Subcutaneous abdominal adipose tissue (tissue), 5 donors: ENCODE measurements around the gene ARL4A.

Experiments
- H3K27ac ChIP-seq: one replicate; pipeline ENCODE4 v1.7.0; 2013; ENCODE audit warnings: low read depth, mild to moderate bottlenecking, inconsistent platforms, low read length, moderate library complexity
- H3K27me3 ChIP-seq, 5 donors: one replicate each; pipeline ENCODE4 v1.7.0; 2013; ENCODE audit warnings: low read length in 5 of 5, inconsistent platforms in 1 of 5; ENCODE audit not compliant: control insufficient read depth in 5 of 5, insufficient read depth in 4 of 5
- H3K36me3 ChIP-seq, 5 donors: one replicate each; pipeline ENCODE4 v1.7.0; 2013; ENCODE audit warnings: low read length in 5 of 5; ENCODE audit not compliant: control insufficient read depth in 5 of 5, insufficient read depth in 5 of 5
- H3K4me1 ChIP-seq, 5 donors: one replicate each; pipeline ENCODE4 v1.7.0; 2013; ENCODE audit warnings: low read length in 5 of 5, mild to moderate bottlenecking in 3 of 5, moderate library complexity in 1 of 5; ENCODE audit not compliant: control insufficient read depth in 5 of 5, insufficient read depth in 5 of 5
- H3K4me3 ChIP-seq, 5 donors: one replicate each; pipeline ENCODE4 v1.7.0; 2013; ENCODE audit warnings: low read length in 5 of 5, low read depth in 1 of 5
- H3K9ac ChIP-seq, 5 donors: one replicate each; pipeline ENCODE4 v1.7.0; 2013; ENCODE audit warnings: low read length in 5 of 5, mild to moderate bottlenecking in 4 of 5, moderate library complexity in 3 of 5
- H3K9me3 ChIP-seq, 5 donors: one replicate each; pipeline ENCODE4 v1.7.0; 2013; ENCODE audit warnings: low read length in 5 of 5; ENCODE audit not compliant: control insufficient read depth in 5 of 5
- donor health status: healthy.
- donor health status: healthy.
- donor health status: healthy.
- donor health status: healthy.
- donor health status: healthy.

Gene ARL4A

DNA sequence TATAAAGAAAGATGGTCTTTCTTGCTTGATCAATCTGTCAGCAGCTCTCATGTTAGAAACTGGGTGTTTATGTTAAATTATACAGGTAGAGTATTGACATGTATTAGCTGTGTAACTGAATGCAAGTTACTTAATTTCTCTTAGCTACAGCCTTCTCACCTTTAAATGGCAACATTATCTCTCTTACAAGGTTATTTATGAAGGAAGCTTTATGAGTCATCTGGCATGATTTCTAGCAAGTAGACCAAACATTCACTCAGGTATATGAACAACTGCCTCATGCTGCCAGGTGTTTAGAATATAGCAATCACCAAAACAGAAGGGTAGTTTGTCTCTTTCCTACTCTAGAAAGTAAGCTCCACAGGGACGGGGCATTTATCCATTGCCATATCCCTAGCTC lies 8.5 kb downstream of the ARL4A start:
- Histone ChIP-seq H3K27me3 (no peaks in the 10 kb centered on the region), H3K4me1 (peaks cover 0 to under 1% (median 0%) of the 10 kb centered on the region in 5 donors), H3K36me3 (no peaks in the 10 kb centered on the region), H3K9me3 (peaks cover 0 to 1% (median 0%) of the 10 kb centered on the region in 5 donors), H3K4me3 (no peak overlapping the region), H3K9ac (no peak overlapping the region), H3K27ac (no peak overlapping the region)

- no peaks in the 10 kb centered on the region for H3K4me1 ChIP-seq
- no peak overlapping the region for H3K4me3 ChIP-seq
- H3K9ac ChIP-seq: no peak overlapping the region
- H3K36me3 ChIP-seq: no peaks in the 10 kb centered on the region
- no peak overlapping the region for H3K27ac ChIP-seq
- H3K9me3 ChIP-seq: peaks cover 0 to 9% (median 0%) of the 10 kb centered on the region in 5 donors
- H3K27me3 ChIP-seq: no peaks in the 10 kb centered on the region
These were observed 11.9 kb downstream of the ARL4A start for GRCh38 chr7:12699299-12699698.

GRCh38 chr7:12701433-12701832 lies 14.0 kb downstream of the ARL4A start:
- H3K4me1 ChIP-seq: no peaks in the 10 kb centered on the region
- H3K9ac ChIP-seq: no peak overlapping the region
- peaks cover 0 to 9% (median 0%) of the 10 kb centered on the region in 5 donors for H3K9me3 ChIP-seq
- H3K27me3 ChIP-seq: no peaks in the 10 kb centered on the region
- H3K36me3 ChIP-seq: no peaks in the 10 kb centered on the region
- H3K27ac ChIP-seq: no peak overlapping the region
- H3K4me3 ChIP-seq: no peak overlapping the region

GRCh38 chr7:12703881-12704280 lies 16.4 kb downstream of the ARL4A start:
- H3K4me1 ChIP-seq: no peaks in the 10 kb centered on the region
- no peak overlapping the region for H3K9ac ChIP-seq
- H3K9me3 ChIP-seq: peaks cover 0 to 9% (median 0%) of the 10 kb centered on the region in 5 donors
- H3K27ac ChIP-seq: no peak overlapping the region
- no peaks in the 10 kb centered on the region for H3K36me3 ChIP-seq
- no peaks in the 10 kb centered on the region for H3K27me3 ChIP-seq
- no peak overlapping the region for H3K4me3 ChIP-seq

- Histone ChIP-seq H3K36me3 (no peaks in the 10 kb centered on the region), H3K9me3 (peaks cover 0 to 8% (median 0%) of the 10 kb centered on the region in 5 donors), H3K27me3 (no peaks in the 10 kb centered on the region)
These were observed 18.4 kb downstream of the ARL4A start for GRCh38 chr7:12705878-12706277.

GRCh38 chr7:12706900-12707536 lies 19.6 kb downstream of the ARL4A start:
- Histone ChIP-seq H3K4me1 (peaks cover 0 to 4% (median 0%) of the 10 kb centered on the region in 5 donors), H3K9me3 (no peaks in the 10 kb centered on the region), H3K9ac (no peak overlapping the region), H3K4me3 (no peak overlapping the region), H3K27me3 (no peaks in the 10 kb centered on the region), H3K36me3 (no peaks in the 10 kb centered on the region), H3K27ac (no peak overlapping the region)

More at GRCh38 chr7:12705878-12706277, 18.4 kb downstream of the ARL4A start:
- Histone ChIP-seq H3K9ac (no peak overlapping the region), H3K4me3 (no peak overlapping the region), H3K4me1 (peaks cover 0 to 4% (median 0%) of the 10 kb centered on the region in 5 donors), H3K27ac (no peak overlapping the region)

DNA sequence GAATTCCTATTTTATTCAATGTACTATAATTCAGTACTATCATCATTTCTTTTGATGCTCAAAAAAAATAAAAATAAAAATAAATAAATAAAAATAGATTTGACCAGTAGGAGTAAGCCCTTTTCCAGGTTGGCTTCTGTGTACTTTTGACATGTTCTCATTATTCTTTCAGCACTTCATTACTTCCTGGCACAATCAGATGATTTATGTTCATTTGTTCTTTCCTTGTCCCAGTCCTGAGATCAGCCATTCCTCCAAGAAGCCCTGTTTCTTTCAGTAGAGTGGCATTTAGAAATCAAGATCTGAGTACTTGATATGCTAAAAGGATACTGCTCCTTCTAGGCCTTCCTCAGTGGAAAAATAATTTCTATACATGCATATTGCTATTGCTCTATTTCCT lies 20.9 kb downstream of the ARL4A start:
- Histone ChIP-seq H3K27me3 (no peaks in the 10 kb centered on the region), H3K9ac (no peak overlapping the region), H3K36me3 (no peaks in the 10 kb centered on the region), H3K4me3 (no peak overlapping the region), H3K4me1 (peaks cover 0 to 5% (median 0%) of the 10 kb centered on the region in 5 donors), H3K27ac (no peak overlapping the region), H3K9me3 (no peaks in the 10 kb centered on the region)

DNA sequence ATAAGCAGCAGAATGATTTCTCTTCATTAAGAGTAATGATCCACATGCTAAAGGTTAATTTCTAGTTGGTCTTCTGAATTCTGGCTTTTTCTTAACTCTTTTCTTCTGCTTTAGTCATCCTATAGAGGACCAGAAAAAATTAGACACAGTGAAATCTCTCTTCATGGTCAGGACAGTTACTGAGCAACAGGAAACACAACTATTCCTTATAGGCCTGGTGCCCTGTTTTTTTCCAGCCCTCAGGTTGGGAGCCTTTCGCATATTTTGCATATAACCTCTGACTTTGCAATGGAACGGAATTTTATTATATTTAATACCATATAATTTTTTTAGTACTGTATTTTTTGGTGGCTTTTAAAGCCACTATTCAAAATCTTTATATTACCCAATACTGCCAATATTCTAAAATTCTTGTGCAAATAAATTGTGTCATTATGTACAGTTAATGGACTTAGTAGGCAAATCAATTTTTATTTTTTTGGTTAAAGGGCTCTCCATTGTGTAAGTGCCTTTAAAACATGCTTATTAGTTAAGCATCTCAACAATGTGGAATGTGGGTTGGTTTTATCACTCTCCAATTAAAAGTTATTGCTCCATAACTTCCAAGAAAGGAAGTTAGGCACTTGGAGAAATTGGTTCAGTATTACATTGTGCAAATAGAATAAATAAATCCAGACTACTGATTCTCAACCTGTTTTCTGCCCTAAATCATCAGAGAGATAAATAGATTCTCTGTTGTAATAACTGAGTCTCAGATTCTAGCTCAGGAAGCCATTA lies 22.5 kb downstream of the ARL4A start:
- Histone ChIP-seq H3K27me3 (no peaks in the 10 kb centered on the region), H3K9ac (peak overlapping the region in 1 of 5 donors; percentile 24), H3K36me3 (no peaks in the 10 kb centered on the region), H3K27ac (no peak overlapping the region), H3K4me3 (no peak overlapping the region), H3K4me1 (peaks cover 0 to 6% (median under 1%) of the 10 kb centered on the region in 5 donors), H3K9me3 (no peaks in the 10 kb centered on the region)

GRCh38 chr7:12711124-12711523 lies 23.7 kb downstream of the ARL4A start:
- Histone ChIP-seq H3K4me3 (no peak overlapping the region), H3K27ac (no peak overlapping the region)

DNA sequence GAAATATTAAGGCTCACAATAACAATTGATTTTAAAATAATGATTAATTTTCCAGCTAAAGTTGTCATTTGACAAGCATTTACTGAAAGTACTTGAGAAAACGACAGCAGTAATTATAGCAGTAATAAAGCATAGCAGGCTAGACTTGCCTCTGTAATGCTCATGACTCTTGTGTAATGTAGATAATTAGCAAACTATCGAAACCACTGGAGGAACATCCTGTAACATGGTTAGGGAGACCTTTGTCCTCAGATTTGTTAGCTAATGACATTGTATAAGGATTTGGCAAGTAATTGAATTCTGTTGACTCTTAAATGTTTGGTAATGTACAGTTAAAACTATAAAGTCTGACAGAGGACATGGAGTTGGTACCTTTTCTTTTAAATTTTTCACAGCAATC lies 24.8 kb downstream of the ARL4A start:
- no peak overlapping the region for H3K9ac ChIP-seq
- H3K27ac ChIP-seq: no peak overlapping the region
- H3K4me1 ChIP-seq: peaks cover 4 to 26% (median 22%) of the 10 kb centered on the region in 5 donors
- no peak overlapping the region for H3K4me3 ChIP-seq
- H3K9me3 ChIP-seq: no peaks in the 10 kb centered on the region
- no peaks in the 10 kb centered on the region for H3K27me3 ChIP-seq
- no peaks in the 10 kb centered on the region for H3K36me3 ChIP-seq

More at GRCh38 chr7:12711124-12711523, 23.7 kb downstream of the ARL4A start:
- Histone ChIP-seq H3K9me3 (no peaks in the 10 kb centered on the region), H3K27me3 (no peaks in the 10 kb centered on the region), H3K9ac (no peak overlapping the region), H3K36me3 (no peaks in the 10 kb centered on the region), H3K4me1 (peaks cover 4 to 18% (median 12%) of the 10 kb centered on the region in 5 donors)
